HG03571 (cell line): ENCODE results near the gene CCNG2.

ENCODE experiments used
- ATAC-seq: cut with Tn5 transposase; IDR thresholded peaks from one replicate; pipeline ENCODE4 v1.9.1; 2021; ENCODE audit not compliant: unreplicated experiment

The CCNG2 gene

DNA sequence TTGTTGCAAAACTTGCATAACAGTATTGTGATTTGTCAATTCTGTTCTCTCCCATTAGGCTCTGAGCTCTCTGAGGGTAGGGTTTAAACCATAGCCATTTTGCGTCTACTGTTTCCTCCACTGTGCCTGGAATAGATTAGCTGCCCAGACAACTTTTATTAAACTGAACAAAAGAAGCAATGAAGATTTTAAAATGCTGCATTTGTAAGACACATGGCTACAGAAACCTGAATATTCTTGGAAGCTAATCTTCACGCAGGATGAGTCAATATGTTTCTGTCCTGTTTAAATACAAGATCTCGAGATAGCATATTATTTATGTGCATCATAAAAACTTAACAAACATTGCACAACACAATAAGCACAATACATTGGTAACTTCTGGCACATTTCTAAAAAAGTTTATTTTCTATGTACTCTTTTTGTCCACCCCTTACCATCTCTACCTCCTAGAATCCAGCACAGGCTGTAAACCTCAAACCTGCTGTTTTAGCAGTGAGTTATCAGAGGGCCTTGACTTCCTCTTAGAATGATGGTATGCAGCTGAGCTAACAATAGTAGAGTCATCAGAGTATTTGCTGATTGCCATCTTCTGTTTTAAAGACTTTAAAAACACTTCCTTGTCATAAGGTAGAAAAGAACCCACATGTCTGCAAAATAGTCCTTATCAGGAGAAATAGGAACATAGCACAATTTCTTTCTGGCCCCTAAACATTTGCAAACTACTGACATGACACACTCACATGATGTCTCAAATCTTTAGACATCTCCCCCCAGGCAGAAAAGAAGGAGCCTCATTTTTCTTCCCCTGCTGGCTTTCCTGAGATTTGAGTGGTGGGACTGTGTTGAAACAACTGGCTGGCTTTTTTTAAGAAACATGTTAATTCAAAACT lies 10.6 kb upstream of the CCNG2 start:
- ATAC-seq, result no peak

DNA sequence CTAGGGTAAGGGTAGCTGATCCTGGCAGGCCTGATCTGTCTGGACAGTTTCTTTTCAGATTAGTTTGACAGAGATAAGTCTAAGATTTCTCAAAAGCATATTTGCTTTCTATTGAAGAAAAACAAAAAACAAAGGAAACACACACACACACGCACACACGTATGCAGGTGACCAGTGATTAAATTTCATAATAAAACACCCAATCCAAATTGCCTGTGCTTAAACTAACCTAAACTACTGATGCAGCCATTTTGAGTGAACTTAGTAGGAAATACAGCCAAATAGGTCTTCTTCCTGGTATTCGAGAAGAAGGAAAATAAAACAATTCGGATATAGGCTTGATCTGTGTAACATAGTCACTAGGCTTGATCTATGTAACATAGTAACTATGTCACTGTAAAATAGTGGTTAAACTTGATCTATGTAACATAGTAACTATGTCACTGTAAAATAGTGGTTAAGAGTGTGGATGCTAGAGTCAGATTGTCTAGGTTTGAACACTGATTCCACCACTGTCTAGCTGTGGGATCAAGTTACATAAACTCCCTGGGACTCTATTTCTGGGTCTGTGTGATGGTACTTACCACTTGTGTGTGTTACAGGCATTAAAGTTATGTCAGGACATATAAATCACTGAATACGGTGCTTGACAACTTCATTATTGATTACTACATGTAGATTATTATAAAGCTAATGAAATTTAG lies 9.8 kb upstream of the CCNG2 start:
- ATAC-seq, result no peak

GRCh38 chr4:77148078-77148477 lies 8.9 kb upstream of the CCNG2 start:
- ATAC-seq, result no peak

DNA sequence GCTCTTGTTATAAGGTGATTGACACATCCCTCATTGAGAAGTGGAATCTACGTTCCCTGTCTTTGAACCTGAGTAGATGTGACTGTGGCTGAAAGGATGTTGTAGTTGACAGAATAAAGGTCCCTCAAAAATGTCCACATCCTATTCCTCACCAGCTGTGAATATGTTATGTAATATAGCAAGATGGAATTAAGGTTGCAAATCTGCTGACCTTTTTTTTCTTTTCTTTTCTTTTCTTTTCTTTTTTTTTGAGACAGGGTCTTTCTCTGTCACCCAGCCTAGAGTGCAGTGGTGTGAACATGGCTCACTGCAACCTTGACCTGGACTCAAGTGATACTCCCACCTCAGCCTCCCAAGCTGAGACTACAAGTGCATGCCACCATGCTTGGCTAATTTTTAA lies 7.2 kb upstream of the CCNG2 start:
- no peak for ATAC-seq

DNA sequence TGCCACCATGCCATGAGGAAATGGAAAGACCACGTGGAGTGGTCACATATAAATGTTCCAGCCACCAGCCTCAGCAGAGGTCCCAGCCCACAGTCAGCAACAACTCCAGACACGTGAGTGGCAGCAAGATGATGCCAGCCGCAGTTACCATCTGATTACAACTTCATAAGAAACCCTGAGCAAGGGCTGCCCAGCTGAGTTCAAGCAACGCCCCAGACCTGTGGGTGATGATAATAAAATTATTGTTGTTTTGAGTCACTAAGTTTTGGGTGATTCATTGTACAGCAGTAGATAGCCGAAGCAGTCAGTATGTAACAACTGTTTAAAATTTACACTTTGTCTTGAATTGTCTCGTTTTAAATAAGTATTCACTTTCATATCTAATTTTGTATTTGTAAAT lies 5.8 kb upstream of the CCNG2 start:
- ATAC-seq, result no peak

DNA sequence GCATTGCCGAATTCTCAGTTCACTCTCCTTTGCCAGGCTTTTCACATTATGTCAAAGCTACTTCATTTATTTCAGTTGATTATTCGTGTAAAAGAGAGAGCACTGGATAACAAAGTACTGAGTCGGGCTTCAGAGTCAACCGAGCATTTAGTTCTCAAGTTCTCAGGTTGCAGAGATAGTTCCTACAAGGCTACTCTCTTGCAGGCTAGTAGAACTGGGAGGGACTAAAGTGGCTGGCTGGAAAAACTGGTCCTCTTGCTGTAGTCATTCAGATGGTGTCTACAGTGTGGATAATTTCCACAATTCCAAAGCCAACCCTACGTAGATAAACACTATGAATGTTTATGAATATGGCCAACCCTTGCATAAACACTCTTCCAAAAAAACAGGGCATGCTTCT lies 4.6 kb upstream of the CCNG2 start:
- ATAC-seq, result no peak

DNA sequence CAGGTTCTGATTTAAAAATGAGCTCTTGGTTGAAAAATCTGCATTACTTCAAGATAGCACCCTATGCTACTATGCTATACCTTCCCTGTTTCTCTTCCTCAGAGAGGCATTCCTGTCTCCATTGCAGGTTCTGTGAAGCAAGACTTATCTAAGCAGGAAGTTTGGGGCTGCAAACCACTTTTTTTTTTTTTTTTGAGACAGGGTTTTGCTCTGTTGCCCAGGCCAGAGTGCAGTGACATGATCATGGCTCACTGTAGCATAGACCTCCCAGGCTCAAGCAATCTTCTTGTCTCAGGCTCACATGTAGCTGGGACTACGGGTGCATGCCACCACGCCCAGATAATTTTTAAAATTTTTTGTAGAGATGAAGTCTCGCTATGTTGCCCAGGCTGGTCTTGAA lies 4.0 kb upstream of the CCNG2 start:
- ATAC-seq, result no peak

DNA sequence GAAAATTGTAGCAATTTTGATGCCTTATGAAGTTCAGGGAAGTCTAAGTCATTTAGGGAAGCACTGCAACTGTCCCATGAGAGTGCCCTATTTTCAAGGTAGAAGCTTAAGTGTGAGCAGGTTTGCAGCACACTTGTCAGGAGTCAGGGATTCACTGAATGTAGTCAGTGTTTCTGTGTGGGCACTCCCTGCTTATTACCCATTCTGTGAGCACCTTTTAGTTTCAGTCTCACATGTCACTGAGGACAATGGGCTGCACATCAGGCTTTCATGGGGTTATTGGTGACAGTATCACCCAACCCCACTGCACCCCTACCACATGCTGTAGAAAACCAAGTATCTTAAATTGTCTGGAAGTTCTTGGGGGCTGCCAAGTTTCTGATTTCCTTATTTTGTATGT lies 2.9 kb upstream of the CCNG2 start:
- ATAC-seq, result no peak

DNA sequence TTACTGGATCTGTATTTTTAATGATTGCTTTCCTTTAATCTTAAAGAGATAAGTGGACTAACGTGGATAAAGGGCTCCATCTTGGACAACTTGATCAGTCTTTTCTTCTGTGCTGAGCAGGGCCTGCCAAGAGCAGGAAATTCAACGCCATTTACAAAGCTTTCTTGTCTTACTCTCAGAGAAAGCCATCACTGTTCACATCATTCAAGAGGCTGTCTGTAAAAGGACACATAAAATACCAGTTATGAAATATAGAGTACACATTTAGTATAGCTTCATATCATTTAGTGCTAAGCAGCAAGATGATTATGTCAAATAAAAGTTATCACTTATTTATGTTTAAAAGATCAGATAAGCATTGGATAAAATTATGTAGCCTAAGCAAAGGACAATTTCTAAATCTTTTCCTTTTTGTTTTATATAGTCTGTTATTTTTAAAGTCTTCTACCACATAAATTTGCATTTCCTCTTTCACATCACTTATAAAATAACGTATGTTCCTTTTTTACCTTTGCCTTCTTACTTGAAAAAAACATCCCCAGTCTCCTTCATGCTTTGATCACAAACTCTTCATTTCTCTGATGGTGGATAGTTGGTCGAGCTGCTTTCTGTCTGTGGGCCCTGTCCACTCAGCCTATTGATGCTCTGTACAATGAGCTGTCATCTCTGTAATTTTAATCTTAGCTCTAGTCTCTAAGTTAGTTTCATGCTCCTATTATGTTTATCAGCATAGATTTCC lies 2.1 kb upstream of the CCNG2 start:
- ATAC-seq, result no peak

DNA sequence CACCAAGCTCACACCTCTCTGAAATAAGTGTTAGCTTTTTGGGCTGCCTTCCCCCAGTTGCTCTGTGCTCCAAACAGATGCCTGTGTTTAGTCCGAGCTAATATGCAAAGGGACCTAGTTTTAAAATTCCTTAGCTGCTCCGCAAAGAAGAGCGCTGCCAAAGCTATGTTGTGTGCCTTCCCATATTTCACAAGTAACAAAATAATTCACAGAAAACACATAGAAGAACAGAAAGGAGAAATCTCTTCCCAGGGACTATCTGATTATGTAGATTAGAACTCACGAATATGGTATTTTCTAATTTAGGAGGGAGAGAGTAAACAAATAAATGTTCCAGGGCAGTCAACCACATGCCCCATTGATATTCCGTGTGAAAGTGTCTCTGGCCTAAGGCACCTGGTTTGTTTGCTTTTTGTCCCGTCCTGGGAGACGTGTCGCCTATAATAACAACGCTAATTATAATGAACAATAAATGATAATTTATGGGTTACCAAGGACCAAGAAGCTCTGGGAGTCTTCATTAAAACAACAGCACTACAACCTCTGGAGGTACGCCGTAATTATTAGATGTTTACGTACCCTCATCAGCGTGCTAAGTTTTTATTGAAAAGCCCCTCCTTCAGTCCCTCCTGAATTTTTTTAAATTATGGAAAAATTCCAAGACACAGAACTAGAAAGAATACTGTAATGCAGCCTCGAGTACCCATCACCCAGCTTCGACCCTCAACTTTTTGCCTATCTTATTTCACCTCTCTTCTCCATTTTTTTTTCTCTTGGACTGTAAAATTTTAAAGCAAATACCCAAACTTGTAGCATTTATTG lies 1.2 kb upstream of the CCNG2 start:
- no peak for ATAC-seq

- ATAC-seq, result peak; percentile 86
Observed at GRCh38 chr4:77156533-77156911, 485 bp upstream of the CCNG2 start.

- peak; percentile 46 for ATAC-seq
Observed at GRCh38 chr4:77157859-77158486, 966 bp downstream of the CCNG2 start.

DNA sequence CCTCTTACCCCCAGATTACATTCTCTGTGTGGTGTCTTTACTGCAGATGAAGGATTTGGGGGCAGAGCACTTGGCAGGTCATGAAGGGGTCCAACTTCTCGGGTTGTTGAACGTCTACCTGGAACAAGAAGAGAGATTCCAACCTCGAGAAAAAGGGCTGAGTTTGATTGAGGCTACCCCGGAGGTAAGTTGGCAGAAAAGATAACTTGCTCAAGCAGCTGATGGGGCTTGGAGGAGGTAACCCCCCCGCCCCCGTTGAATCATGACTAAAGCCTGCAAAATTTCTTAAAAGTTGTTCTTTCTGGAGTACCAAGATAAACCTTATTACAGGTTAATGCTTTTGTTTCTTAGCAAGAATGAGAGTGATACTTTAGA lies 1.5 kb downstream of the CCNG2 start:
- ATAC-seq, result no peak

DNA sequence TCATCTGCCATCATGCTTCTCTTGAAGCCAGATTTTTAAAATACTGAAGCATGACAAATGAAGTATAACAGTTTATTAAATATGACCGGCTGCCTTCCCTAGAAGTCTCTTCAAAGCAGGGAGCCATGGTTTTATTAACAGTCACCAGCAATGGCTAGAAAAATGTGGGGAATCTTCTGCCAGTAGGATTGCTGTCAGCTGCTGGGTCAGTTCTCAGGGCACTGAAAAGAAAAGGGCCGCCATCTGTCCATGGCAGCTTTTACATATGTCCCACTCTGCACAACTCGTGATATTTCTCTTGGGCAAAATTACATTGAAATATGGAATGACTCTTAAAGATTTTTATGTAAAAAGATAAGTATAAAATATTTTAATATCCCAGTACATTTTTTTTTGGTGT lies 2.8 kb downstream of the CCNG2 start:
- ATAC-seq, result no peak

DNA sequence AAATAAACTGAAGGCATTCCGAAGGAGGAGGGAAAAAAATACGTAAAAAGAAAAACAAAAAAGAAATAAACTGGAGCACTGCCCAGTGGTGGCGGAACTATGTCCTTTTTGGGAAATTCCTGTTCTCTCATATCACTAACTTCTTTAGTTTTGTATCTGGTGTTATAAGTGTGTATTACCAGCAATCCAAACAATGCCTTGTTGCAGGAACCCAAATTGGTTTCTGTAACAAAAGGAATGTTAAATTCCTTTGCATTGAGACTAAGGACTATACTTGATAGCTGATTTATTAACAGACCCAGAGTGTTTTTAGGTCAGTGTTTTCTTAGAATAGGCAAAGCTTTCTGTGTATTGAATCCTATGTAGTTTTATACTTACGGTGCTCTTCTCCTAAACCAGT lies 6.6 kb downstream of the CCNG2 start:
- no peak for ATAC-seq

DNA sequence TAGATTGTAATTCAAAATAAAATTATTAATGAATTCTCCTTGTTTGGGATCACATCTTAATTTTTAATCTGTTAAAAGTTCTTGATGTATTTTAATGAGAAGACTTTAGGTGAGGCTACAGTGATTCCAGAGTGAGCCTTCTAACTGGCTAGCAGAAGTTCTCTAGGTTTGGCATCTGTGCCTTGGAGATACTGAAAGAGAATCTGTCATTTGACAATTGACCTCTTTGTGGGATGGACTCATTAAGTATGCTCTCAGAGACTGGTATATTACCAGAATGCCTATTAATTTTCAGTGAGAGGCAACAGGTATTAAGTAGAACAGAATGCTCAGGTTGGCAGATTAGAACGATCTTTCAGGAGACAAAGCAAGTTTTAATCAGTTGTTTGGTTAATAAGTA lies 10.2 kb downstream of the CCNG2 start:
- ATAC-seq, result no peak

DNA sequence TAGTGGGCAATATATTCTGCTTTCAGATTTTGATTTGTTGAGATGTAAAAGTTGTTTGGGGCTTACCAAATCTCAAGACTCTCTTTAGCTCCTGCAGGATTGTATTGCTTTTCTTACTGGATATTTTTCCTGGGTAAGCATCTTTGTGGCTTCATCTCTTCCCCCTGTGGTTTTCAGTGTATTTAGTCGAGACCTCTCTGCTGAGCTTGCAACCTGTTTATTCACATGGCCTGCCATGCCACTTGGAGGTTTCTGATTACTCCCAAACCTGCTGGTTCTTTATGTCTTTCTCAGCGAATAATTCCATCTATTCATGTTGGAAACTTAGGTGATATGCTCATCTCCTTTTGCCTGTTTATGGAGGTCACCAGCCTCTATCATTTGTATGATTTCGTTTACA lies 10.9 kb downstream of the CCNG2 start:
- no peak for ATAC-seq

GRCh38 chr4:77169481-77169880 lies 12.5 kb downstream of the CCNG2 start:
- ATAC-seq, result no peak

DNA sequence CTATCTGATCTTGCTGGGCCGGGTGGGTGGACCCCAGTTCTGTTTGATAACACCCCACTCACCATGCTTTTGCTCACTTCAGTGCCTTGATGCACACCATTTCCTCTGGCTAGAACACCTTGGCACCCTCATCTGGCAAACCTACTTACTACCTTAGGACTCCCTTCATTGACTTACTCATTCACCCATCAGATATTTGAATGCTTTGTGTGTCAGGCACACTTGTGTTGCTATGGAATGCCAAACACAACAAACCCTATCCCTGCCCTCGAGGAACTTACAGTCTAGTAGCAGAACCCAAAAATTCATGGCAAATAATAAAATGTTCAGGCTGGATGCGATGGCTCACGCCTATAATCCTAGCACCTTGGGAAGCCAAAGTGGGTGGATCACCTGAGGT lies 13.9 kb downstream of the CCNG2 start:
- ATAC-seq, result no peak

DNA sequence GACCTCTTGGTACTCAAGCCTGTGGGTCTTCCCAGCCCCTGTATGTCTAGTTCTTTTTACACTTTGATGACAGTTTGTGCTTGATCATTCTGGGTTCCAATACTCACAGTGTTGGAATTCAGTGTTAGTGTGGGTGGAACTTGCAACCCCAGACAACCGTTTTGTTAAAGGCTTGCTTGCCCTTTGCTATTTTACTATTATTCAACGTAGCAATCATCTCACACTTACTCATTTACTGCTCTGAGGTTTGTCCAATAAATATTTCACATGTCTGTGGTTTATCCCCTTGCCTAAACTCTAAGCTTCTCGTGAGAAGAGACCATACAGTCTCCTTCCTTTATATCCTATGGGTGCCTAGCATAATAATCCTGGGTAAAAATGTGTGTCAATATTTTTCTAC lies 15.3 kb downstream of the CCNG2 start:
- ATAC-seq, result no peak

DNA sequence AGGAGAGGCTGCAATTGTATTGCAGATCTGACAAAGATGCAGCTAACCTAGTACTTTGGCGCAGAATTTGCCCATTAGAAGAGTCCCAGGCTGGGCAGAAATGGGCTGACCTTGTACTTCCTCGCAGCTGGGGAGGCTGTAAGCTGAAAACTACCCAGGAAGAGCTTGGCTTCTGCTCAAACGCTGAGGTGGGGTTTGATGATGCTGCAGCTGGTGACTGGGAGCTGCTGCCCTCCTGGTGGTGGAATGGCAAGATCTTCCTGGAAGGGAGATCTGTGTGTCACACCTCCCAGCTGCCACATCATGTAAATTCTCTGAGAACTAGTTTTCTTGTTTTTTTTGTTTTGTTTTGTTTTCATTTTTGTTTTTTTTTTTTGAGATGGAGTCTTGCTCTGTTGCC lies 17.4 kb downstream of the CCNG2 start:
- ATAC-seq, result no peak
